GM23338 (cell line): Measurements from ENCODE around the gene PTPRF. TPM values are rescaled to one million over a fixed set of nuclear protein-coding genes. Genes with fewer than 3 reads are reported as not detected.

ENCODE experiments used
- ATAC-seq: fragments of 200-7000 bp; cut with Tn5 transposase; 3 replicates; pipeline ENCODE4 v1.9.1; 2020
- DNase-seq: peaks from one replicate; pipeline ENCODE4 v3.0.0-alpha.2; 2015; ENCODE audit warnings: low spot score
- H2AFZ ChIP-seq: fragments of 200-600 bp; sonication (generic); 2 replicates; pipeline ENCODE4 v1.8.0; 2016; ENCODE audit warnings: antibody characterized with exemption, mild to moderate bottlenecking, moderate library complexity
- H3F3A ChIP-seq: fragments of 200-600 bp; sonication (generic); replicated peaks from 2 replicates; pipeline ENCODE4 v1.8.0; 2017; ENCODE audit warnings: antibody characterized with exemption, mixed run types, low read depth
- H3K27ac ChIP-seq: fragments of 200-600 bp; sonication (generic); 2 replicates; pipeline ENCODE4 v1.6.1; 2016; ENCODE audit warnings: low read depth
- H3K27me3 ChIP-seq: fragments of 200-600 bp; sonication (generic); 2 replicates; pipeline ENCODE4 v1.8.0; 2016; ENCODE audit warnings: mild to moderate bottlenecking, mixed run types, moderate library complexity; ENCODE audit not compliant: insufficient read depth
- H3K36me3 ChIP-seq: fragments of 200-600 bp; sonication (generic); 2 replicates; pipeline ENCODE4 v1.8.0; 2016; ENCODE audit warnings: mild to moderate bottlenecking; ENCODE audit not compliant: insufficient read depth
- H3K4me1 ChIP-seq: fragments of 200-600 bp; sonication (generic); 2 replicates; pipeline ENCODE4 v1.8.0; 2016; ENCODE audit warnings: mild to moderate bottlenecking, moderate library complexity; ENCODE audit not compliant: insufficient read depth
- H3K4me2 ChIP-seq: fragments of 200-600 bp; sonication (generic); 2 replicates; pipeline ENCODE4 v1.7.1; 2017; ENCODE audit warnings: mixed run types
- H3K4me3 ChIP-seq: fragments of 200-600 bp; sonication (generic); 2 replicates; pipeline ENCODE4 v1.6.1; 2016; ENCODE audit warnings: mixed run types
- H3K79me2 ChIP-seq: fragments of 200-600 bp; sonication (generic); replicated peaks from 2 replicates; pipeline ENCODE4 v1.8.0; 2017; ENCODE audit warnings: mild to moderate bottlenecking; ENCODE audit not compliant: insufficient read depth
- H3K9me2 ChIP-seq: fragments of 200-600 bp; sonication (generic); 2 replicates; pipeline ENCODE4 v1.8.0; 2017; ENCODE audit not compliant: insufficient read depth
- H4K20me1 ChIP-seq: fragments of 200-600 bp; sonication (generic); replicated peaks from 2 replicates; pipeline ENCODE4 v1.8.0; 2017; ENCODE audit warnings: mild to moderate bottlenecking; ENCODE audit not compliant: insufficient read depth
- H3K27ac Mint-ChIP-seq: 2 replicates; pipeline ENCODE4 v1.8.0; 2020; ENCODE audit warnings: inconsistent platforms, mild to moderate bottlenecking, moderate library complexity, mixed read lengths
- H3K27me3 Mint-ChIP-seq: 3 replicates; pipeline ENCODE4 v1.8.0; 2022; ENCODE audit warnings: low read depth, mild to moderate bottlenecking, moderate library complexity, mixed read lengths, inconsistent platforms; ENCODE audit not compliant: insufficient read depth, poor library complexity
- H3K36me3 Mint-ChIP-seq: 3 replicates; pipeline ENCODE4 v1.8.0; 2021; ENCODE audit warnings: low read depth, mild to moderate bottlenecking, inconsistent platforms, moderate library complexity, mixed read lengths
- H3K4me1 Mint-ChIP-seq: 3 replicates; pipeline ENCODE4 v1.8.0; 2020; ENCODE audit warnings: mild to moderate bottlenecking, inconsistent platforms, mixed read lengths
- H3K4me3 Mint-ChIP-seq: 3 replicates; pipeline ENCODE4 v1.8.0; 2021; ENCODE audit warnings: moderate library complexity, mild to moderate bottlenecking, inconsistent platforms, mixed read lengths
- H3K9me3 Mint-ChIP-seq: 3 replicates; pipeline ENCODE4 v1.8.0; 2020; ENCODE audit warnings: moderate library complexity, mild to moderate bottlenecking, inconsistent platforms, mixed read lengths
- CTCF ChIP-seq, 2 experiments: fragments of 200-600 bp in 1 of 2; sonication (generic) in 1 of 2; conservative IDR thresholded peaks; 2 replicates each; pipeline versions ENCODE4 v1.5.1 to v1.6.1; 2016 to 2017; ENCODE audit warnings: antibody characterized with exemption in 2 of 2, low read depth in 2 of 2, mild to moderate bottlenecking in 2 of 2, moderate library complexity in 1 of 2
- ETS1 ChIP-seq: IDR thresholded peaks from 2 replicates; pipeline ENCODE4 v1.6.1; 2016; ENCODE audit warnings: antibody characterized with exemption
- EZH2 ChIP-seq: fragments of 200-600 bp; sonication (generic); IDR thresholded peaks from one replicate; pipeline ENCODE4 v1.8.0; 2017; ENCODE audit warnings: antibody characterized with exemption, mild to moderate bottlenecking, low read depth; ENCODE audit not compliant: unreplicated experiment
- EZH2phosphoT487 ChIP-seq: fragments of 200-600 bp; sonication (generic); IDR thresholded peaks from one replicate; pipeline ENCODE4 v1.8.1; 2018; ENCODE audit warnings: antibody characterized with exemption; ENCODE audit not compliant: unreplicated experiment
- JUNB ChIP-seq: IDR thresholded peaks from one replicate; pipeline ENCODE4 v1.6.1; 2016; ENCODE audit warnings: antibody characterized with exemption; ENCODE audit not compliant: unreplicated experiment
- NANOG ChIP-seq: IDR thresholded peaks from 2 replicates; pipeline ENCODE4 v1.6.1; 2016; ENCODE audit warnings: antibody characterized with exemption, borderline replicate concordance
- STAT1 ChIP-seq: IDR thresholded peaks from one replicate; pipeline ENCODE4 v1.6.1; 2016; ENCODE audit warnings: antibody characterized with exemption; ENCODE audit not compliant: unreplicated experiment
- ZNF114 ChIP-seq: fragments of 250-450 bp; sonication (Bioruptor Pico); IDR thresholded peaks from 2 replicates; pipeline ENCODE4 v1.5.0; 2020; ENCODE audit warnings: mild to moderate bottlenecking, moderate library complexity
- ZNF331 ChIP-seq: fragments of 250-450 bp; sonication (Bioruptor Pico); IDR thresholded peaks from 2 replicates; pipeline ENCODE4 v1.5.0; 2020; ENCODE audit warnings: low read depth, mild to moderate bottlenecking, moderate library complexity
- ZNF462 ChIP-seq: fragments of 250-450 bp; sonication (Bioruptor Pico); IDR thresholded peaks from 2 replicates; pipeline ENCODE4 v1.5.0; 2020; ENCODE audit warnings: mild to moderate bottlenecking, moderate library complexity
- polyA plus RNA-seq: library from polyadenylated mRNA; unstranded; fragments of >200 nt; fragmentation: Nextera tagmentation; extraction: Ambion mirVana; gene quantifications from 2 replicates; pipeline ENCODE4 v1.2.1, GENCODE V29; 2016
- total RNA-seq: library from RNA; depleted of rRNA; stranded (reverse); fragments of >200 nt; shearing (Covaris generic); gene quantifications from 2 replicates; pipeline ENCODE4 v1.2.3, GENCODE V29; 2014

The PTPRF gene
- total and polyA plus RNA-seq, 2 experiments from 2014 or later = 52.4 to 173 TPM

DNA sequence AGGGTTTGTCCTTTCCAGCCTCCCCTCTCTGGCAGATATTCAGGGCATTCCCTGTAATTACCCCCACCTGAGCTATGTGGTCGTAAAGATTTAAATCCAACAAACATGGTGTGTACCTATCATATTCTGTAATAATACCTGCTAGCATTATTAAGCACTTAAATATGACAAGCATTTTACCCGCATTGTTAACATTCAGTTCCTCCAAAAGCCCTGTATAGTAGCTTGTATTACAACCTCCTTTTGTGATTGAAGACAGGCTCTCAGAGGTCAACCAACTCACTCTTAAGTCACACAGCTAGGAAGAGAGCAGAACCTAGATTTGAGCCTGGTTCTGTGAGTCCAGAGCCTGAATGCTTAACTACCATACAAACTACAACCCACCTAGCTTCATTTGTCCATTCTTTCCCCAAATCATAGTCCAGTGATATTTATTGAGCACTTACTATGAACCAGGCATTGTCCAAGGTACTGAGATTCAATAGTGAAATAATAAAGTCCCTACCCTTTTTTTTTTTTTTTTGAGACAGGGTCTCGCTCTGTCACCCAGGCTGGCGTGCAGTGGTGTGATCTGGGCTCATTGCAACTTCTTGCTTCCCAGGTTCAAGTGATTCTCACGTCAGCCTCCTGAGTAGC lies 105.4 kb downstream of the PTPRF start:
- no peaks in the 10 kb centered on the region for H3K9me2 ChIP-seq
- no peaks in the 10 kb centered on the region; the same call in 1 of the 2 replicates for H3K4me1 ChIP-seq
- Mint-ChIP-seq H3K9me3 (peaks cover 3% of the 10 kb centered on the region; the same call in 1 of the 3 replicates), H3K36me3 (no peaks in the 10 kb centered on the region), H3K4me3 (no peak overlapping the region), H3K4me1 (peaks cover 5% of the 10 kb centered on the region; the same call in 1 of the 3 replicates), H3K27ac (no peak overlapping the region), H3K27me3 (peaks cover 2% of the 10 kb centered on the region)
- H3K79me2 ChIP-seq = no peaks in the 10 kb centered on the region
- no peaks in the 10 kb centered on the region for H3K36me3 ChIP-seq
- H2AFZ ChIP-seq = no peak overlapping the region
- H3K27ac ChIP-seq = no peak overlapping the region
- no peak overlapping the region for H3K4me2 ChIP-seq
- DNase-seq (no peak), ATAC-seq (no peak)
- TF ChIP-seq EZH2 = no peak
- no peak for TF ChIP-seq ZNF331 (CRISPR knock-in tag)
- no peak for TF ChIP-seq EZH2phosphoT487
- TF ChIP-seq NANOG = no peak
- H3F3A ChIP-seq = 0 out of 2 replicates have a peak, but pooled peaks cover 3% of the 10 kb centered on the region
- H4K20me1 ChIP-seq = no peaks in the 10 kb centered on the region
- no peaks in the 10 kb centered on the region for H3K27me3 ChIP-seq
- H3K4me3 ChIP-seq = no peak overlapping the region

GRCh38 chr1:43637267-43637666 lies 106.6 kb downstream of the PTPRF start:
- Histone ChIP-seq H3K27ac (no peak overlapping the region), H3K79me2 (no peaks in the 10 kb centered on the region), H3K9me2 (no peaks in the 10 kb centered on the region), H3K4me1 (no peaks in the 10 kb centered on the region; the same call in 1 of the 2 replicates), H3K36me3 (no peaks in the 10 kb centered on the region), H2AFZ (no peak overlapping the region), H3F3A (no peaks in the 10 kb centered on the region), H3K27me3 (no peaks in the 10 kb centered on the region), H4K20me1 (no peaks in the 10 kb centered on the region), H3K4me2 (no peak overlapping the region), H3K4me3 (no peak overlapping the region)
- Mint-ChIP-seq H3K4me3 (no peak overlapping the region; the same call in 2 of the 3 replicates), H3K27me3 (peaks cover 2% of the 10 kb centered on the region), H3K9me3 (peaks cover 3% of the 10 kb centered on the region; the same call in 1 of the 3 replicates), H3K27ac (no peak overlapping the region), H3K4me1 (peaks cover 5% of the 10 kb centered on the region; the same call in 1 of the 3 replicates), H3K36me3 (no peaks in the 10 kb centered on the region)
- ATAC-seq (no peak), DNase-seq (no peak)
- no peak for TF ChIP-seq ETS1
- TF ChIP-seq CTCF (conservative IDR thresholded peaks at IDR 0.05; ENCODE audit: low read depth in 2 of 2) = no peak
- no peak for TF ChIP-seq ZNF114
- no peak for TF ChIP-seq EZH2
- no peak for TF ChIP-seq JUNB
- no peak for TF ChIP-seq STAT1
- no peak for TF ChIP-seq ZNF462 (CRISPR knock-in tag)
